ENCODE measurements around the gene RPS6KC1. TPM values are rescaled to one million over a fixed set of nuclear protein-coding genes. Genes with fewer than 3 reads are reported as not detected.

RPS6KC1 gene
- polyA plus RNA-seq (2013): 19.5 TPM

GRCh38 chr1:213051127-213051880 lies at the start of gene RPS6KC1:
Gene RPS6KC1, plus strand, starts transcription at chr1:213051241. Its CDS starts 164 bp downstream, at chr1:213051405.
- Histone ChIP-seq H3K4me1 (ENCODE audit: control extremely low read depth in 1 of 4, control insufficient read depth in 4 of 4, insufficient read depth in 4 of 4, low read length in 3 of 4) (peaks cover 2 to 40% (median 26%) of the 10 kb centered on the region in 4 experiments), H3K4me3 (ENCODE audit: control insufficient read depth in 1 of 7, extremely low read depth in 1 of 7, insufficient read depth in 4 of 7, low read depth in 2 of 7, low read length in 6 of 7) (peak within 1 kb of the TSS; percentile 81 to 98 (median 90)), H3K9me3 (ENCODE audit: control extremely low read depth in 1 of 5, control insufficient read depth in 4 of 5, insufficient read depth in 2 of 5, low read depth in 1 of 5, low read length in 4 of 5) (no peaks in the 10 kb centered on the region), H3K27me3 (replicated peaks in 2 of 5; ENCODE audit: control insufficient read depth in 4 of 5, insufficient read depth in 5 of 5, low read length in 4 of 5) (no peaks in the 10 kb centered on the region), H3K36me3 (ENCODE audit: control insufficient read depth in 4 of 4, insufficient read depth in 4 of 4, low read length in 3 of 4) (peaks cover 0 to 4% (median under 1%) of the 10 kb centered on the region in 4 experiments), H3K27ac (ENCODE audit: insufficient read depth in 1 of 2, low read depth in 1 of 2, low read length in 2 of 2, poor library complexity in 1 of 2, severe bottlenecking in 2 of 2) (peak within 1 kb of the TSS; percentile 76 to 90)
- peak; percentile 90 to 96 (median 96) for DNase-seq
- WGBS (ENCODE audit: insufficient coverage): under 1% methylated on average over 33 of the region's 42 CpGs
- CTCF ChIA-PET: interaction anchor here (1.0 to 2.0 kb wide), 5 partner anchors 16 to 60 kb away, joined by 3 to 8 read pairs (median 4); no protein-coding TSS in a partner anchor
- POLR2A ChIA-PET: interaction anchor here (1.2 kb wide), 1 partner anchor 37 kb away, joined by 4 read pairs; no protein-coding TSS in a partner anchor

- H3K4me1 ChIP-seq (ENCODE audit: control extremely low read depth in 1 of 4, control insufficient read depth in 4 of 4, insufficient read depth in 4 of 4, low read length in 3 of 4): peaks cover 0 to 2% (median under 1%) of the 10 kb centered on the region in 4 experiments
- H3K36me3 ChIP-seq (ENCODE audit: control insufficient read depth in 4 of 4, insufficient read depth in 4 of 4, low read length in 3 of 4): peaks cover 4 to 55% (median 23%) of the 10 kb centered on the region in 4 experiments
- DNase-seq: no peak
- no peaks in the 10 kb centered on the region for H3K9me3 ChIP-seq (ENCODE audit: control extremely low read depth in 1 of 5, control insufficient read depth in 4 of 5, insufficient read depth in 2 of 5, low read depth in 1 of 5, low read length in 4 of 5)
- ChIA-PET POLR2A (no interaction called here), CTCF (interaction anchor here (2.6 to 5.1 kb wide), 2 partner anchors 8 to 67 kb away, joined by 7 to 22 read pairs; no protein-coding TSS in a partner anchor)
- H3K27ac ChIP-seq (ENCODE audit: insufficient read depth in 1 of 2, low read depth in 1 of 2, low read length in 2 of 2, poor library complexity in 1 of 2, severe bottlenecking in 2 of 2): no peak overlapping the region
- no peaks in the 10 kb centered on the region for H3K27me3 ChIP-seq (replicated peaks in 2 of 5; ENCODE audit: control insufficient read depth in 4 of 5, insufficient read depth in 5 of 5, low read length in 4 of 5)
- no CpG with 5 or more reads among the region's 3 CpGs for WGBS (ENCODE audit: insufficient coverage)
- no peak overlapping the region for H3K4me3 ChIP-seq (ENCODE audit: control insufficient read depth in 1 of 7, extremely low read depth in 1 of 7, insufficient read depth in 4 of 7, low read depth in 2 of 7, low read length in 6 of 7)
Measured at GRCh38 chr1:213003256-213003655, 47.8 kb upstream of the RPS6KC1 start.

GRCh38 chr1:213008564-213008963 lies 42.5 kb upstream of the RPS6KC1 start:
- DNase-seq: peak in 2 of 3 donors; percentile 56 to 71
- CTCF ChIA-PET: interaction anchor here (1.0 kb wide), 1 partner anchor 11 kb away, joined by 3 read pairs; no protein-coding TSS in a partner anchor
- no CpG with 5 or more reads among the region's 2 CpGs for WGBS (ENCODE audit: insufficient coverage)
- H3K4me1 ChIP-seq (ENCODE audit: control extremely low read depth in 1 of 4, control insufficient read depth in 4 of 4, insufficient read depth in 4 of 4, low read length in 3 of 4): peaks cover 0 to 12% (median 5%) of the 10 kb centered on the region in 4 experiments
- no peak overlapping the region for H3K4me3 ChIP-seq (ENCODE audit: control insufficient read depth in 1 of 7, extremely low read depth in 1 of 7, insufficient read depth in 4 of 7, low read depth in 2 of 7, low read length in 6 of 7)
- H3K9me3 ChIP-seq (ENCODE audit: control extremely low read depth in 1 of 5, control insufficient read depth in 4 of 5, insufficient read depth in 2 of 5, low read depth in 1 of 5, low read length in 4 of 5): no peaks in the 10 kb centered on the region
- H3K27ac ChIP-seq (ENCODE audit: insufficient read depth in 1 of 2, low read depth in 1 of 2, low read length in 2 of 2, poor library complexity in 1 of 2, severe bottlenecking in 2 of 2): peak overlapping the region in 1 of 2 experiments; percentile 32
- no peaks in the 10 kb centered on the region for H3K27me3 ChIP-seq (replicated peaks in 2 of 5; ENCODE audit: control insufficient read depth in 4 of 5, insufficient read depth in 5 of 5, low read length in 4 of 5)
- POLR2A ChIA-PET: interaction anchor here (0.5 kb wide), 1 partner anchor 38 kb away, joined by 3 read pairs; no protein-coding TSS in a partner anchor
- peaks cover 10 to 43% (median 24%) of the 10 kb centered on the region in 4 experiments for H3K36me3 ChIP-seq (ENCODE audit: control insufficient read depth in 4 of 4, insufficient read depth in 4 of 4, low read length in 3 of 4)

- Histone ChIP-seq H3K27me3 (replicated peaks in 2 of 5; ENCODE audit: control insufficient read depth in 4 of 5, insufficient read depth in 5 of 5, low read length in 4 of 5) (no peaks in the 10 kb centered on the region), H3K27ac (ENCODE audit: insufficient read depth in 1 of 2, low read depth in 1 of 2, low read length in 2 of 2, poor library complexity in 1 of 2, severe bottlenecking in 2 of 2) (peak overlapping the region; percentile 66 to 85), H3K9me3 (ENCODE audit: control extremely low read depth in 1 of 5, control insufficient read depth in 4 of 5, insufficient read depth in 2 of 5, low read depth in 1 of 5, low read length in 4 of 5) (no peaks in the 10 kb centered on the region), H3K4me3 (ENCODE audit: control insufficient read depth in 1 of 7, extremely low read depth in 1 of 7, insufficient read depth in 4 of 7, low read depth in 2 of 7, low read length in 6 of 7) (peak overlapping the region in 6 of 7 experiments; percentile 68 to 92 (median 82)), H3K36me3 (ENCODE audit: control insufficient read depth in 4 of 4, insufficient read depth in 4 of 4, low read length in 3 of 4) (peaks cover 4 to 16% (median 6%) of the 10 kb centered on the region in 4 experiments), H3K4me1 (ENCODE audit: control extremely low read depth in 1 of 4, control insufficient read depth in 4 of 4, insufficient read depth in 4 of 4, low read length in 3 of 4) (peaks cover 7 to 13% (median 12%) of the 10 kb centered on the region in 4 experiments)
- peak; percentile 4 to 25 (median 16) for DNase-seq
- POLR2A ChIA-PET: interaction anchor here (1.3 kb wide), 1 partner anchor 37 kb away, joined by 4 read pairs; the partner anchor contains the start of gene RPS6KC1
- CTCF ChIA-PET: interaction anchor here (0.9 to 1.2 kb wide), 3 partner anchors 18 to 55 kb away, joined by 3 read pairs; no protein-coding TSS in a partner anchor
- WGBS (ENCODE audit: insufficient coverage): 61% methylated on average over 2 of the region's 7 CpGs
Measured at GRCh38 chr1:213014642-213015041, 36.4 kb upstream of the RPS6KC1 start.

- H3K27me3 ChIP-seq (replicated peaks in 2 of 5; ENCODE audit: control insufficient read depth in 4 of 5, insufficient read depth in 5 of 5, low read length in 4 of 5): no peaks in the 10 kb centered on the region
- H3K9me3 ChIP-seq (ENCODE audit: control extremely low read depth in 1 of 5, control insufficient read depth in 4 of 5, insufficient read depth in 2 of 5, low read depth in 1 of 5, low read length in 4 of 5): no peaks in the 10 kb centered on the region
- ChIA-PET POLR2A (interaction anchor here (0.7 to 1.3 kb wide), 2 partner anchors 36 to 55 kb away, joined by 3 to 4 read pairs; partner anchors contain the start of gene RPS6KC1), CTCF (interaction anchor here (0.7 to 1.2 kb wide), 4 partner anchors 19 to 54 kb away, joined by 3 read pairs; no protein-coding TSS in a partner anchor)
- 0% methylated on average over 41 of the region's 66 CpGs for WGBS (ENCODE audit: insufficient coverage)
- H3K4me1 ChIP-seq (ENCODE audit: control extremely low read depth in 1 of 4, control insufficient read depth in 4 of 4, insufficient read depth in 4 of 4, low read length in 3 of 4): peaks cover 7 to 13% (median 12%) of the 10 kb centered on the region in 4 experiments
- peak; percentile 98 to 99 (median 99) for DNase-seq
- peaks cover 4 to 12% (median 6%) of the 10 kb centered on the region in 4 experiments for H3K36me3 ChIP-seq (ENCODE audit: control insufficient read depth in 4 of 4, insufficient read depth in 4 of 4, low read length in 3 of 4)
- H3K27ac ChIP-seq (ENCODE audit: insufficient read depth in 1 of 2, low read depth in 1 of 2, low read length in 2 of 2, poor library complexity in 1 of 2, severe bottlenecking in 2 of 2): peak within 1 kb of the TSS; percentile 66 to 85
- H3K4me3 ChIP-seq (ENCODE audit: control insufficient read depth in 1 of 7, extremely low read depth in 1 of 7, insufficient read depth in 4 of 7, low read depth in 2 of 7, low read length in 6 of 7): peak within 1 kb of the TSS; percentile 61 to 92 (median 81)
Measured at GRCh38 chr1:213015099-213016050, 35.7 kb upstream of the RPS6KC1 start, which contains the start of gene ANGEL2. Gene ANGEL2, minus strand, starts transcription at chr1:213015867. Its CDS starts 196 bp downstream, at chr1:213015671.

Data from common myeloid progenitor, CD34-positive (primary cell).